ENCODE measurements around the gene ZNF579.
A peak's percentile ranks its signal among the peaks of the same experiment; 100 is the strongest.

Gene ZNF579

DNA sequence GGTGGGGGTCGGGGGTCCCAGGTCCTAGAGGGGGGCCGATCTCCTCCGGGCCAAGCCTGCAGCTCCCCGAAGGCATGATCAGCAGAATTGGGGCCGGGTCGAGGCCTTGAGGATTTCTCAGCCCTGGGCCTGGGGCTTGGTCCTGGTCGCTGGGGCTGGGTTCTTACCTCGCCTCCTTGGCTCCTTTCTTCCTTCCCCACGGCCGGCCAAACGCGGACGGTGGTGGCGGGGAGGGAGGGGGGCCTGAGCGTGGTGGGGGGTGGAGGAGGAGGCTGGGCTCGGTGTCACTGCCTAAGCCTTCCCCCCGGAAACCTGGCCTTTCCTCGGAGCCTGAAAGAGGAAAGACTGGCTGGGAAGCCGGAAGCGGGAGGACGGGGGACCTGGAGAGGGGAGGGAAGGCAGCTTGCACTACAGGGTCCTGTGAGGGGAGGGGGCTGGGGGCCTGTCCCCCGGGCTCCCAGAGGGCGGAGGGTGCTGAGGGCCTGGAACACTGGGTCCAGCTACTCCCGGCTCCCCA lies at the start of gene ZNF579:
TSS of gene ZNF579 (minus strand) at position 221 of the 517 bp plus-strand sequence. CDS start 1,209 bp downstream, outside the sequence.
- DNase-seq (ENCODE audit: low read depth), result peak; percentile 56

DNA sequence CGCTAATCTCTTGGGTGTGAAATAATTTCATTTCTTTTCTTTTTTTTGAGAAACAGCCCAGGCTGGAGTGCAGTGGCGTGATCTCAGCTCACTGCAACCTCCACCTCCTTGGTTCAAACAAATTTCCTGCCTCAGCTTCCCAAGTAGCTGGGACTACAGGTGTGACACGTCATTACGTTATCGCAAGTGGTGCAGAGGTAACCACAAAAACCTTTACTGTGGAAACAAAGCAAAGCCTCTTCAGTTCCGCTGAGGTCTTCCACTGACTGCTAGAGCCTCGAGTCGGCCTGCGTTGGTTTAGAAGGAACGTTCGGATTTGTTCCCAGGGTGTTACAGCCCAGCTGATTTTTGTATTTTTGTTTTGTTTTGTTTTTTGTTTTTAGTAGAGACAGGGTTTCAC lies 45.7 kb upstream of the ZNF579 start:
- no peak for DNase-seq (ENCODE audit: low read depth)

DNA sequence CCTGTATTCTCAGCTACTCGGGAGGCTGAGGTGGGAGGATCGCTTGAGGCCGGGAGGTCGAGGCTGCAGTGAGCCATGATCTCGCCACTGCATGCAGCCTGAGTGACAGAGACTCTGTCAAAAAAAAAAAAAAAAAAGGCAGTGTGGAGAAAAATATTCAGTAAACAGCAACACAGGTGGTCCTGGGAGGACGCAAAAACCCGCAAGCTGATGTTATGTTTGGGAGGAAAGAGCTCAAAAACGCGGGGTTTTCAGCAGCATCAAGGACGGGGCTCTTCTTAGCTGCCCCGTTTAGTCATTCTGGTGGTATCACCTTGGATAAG lies 44.3 kb upstream of the ZNF579 start:
- no peak for DNase-seq (ENCODE audit: low read depth)

- peak; percentile 92 for DNase-seq (ENCODE audit: low read depth)
Observed at GRCh38 chr19:55624109-55625003, 43.7 kb upstream of the ZNF579 start, which contains the start of gene ZNF784. Gene ZNF784 (minus strand): TSS chr19:55624566. CDS start chr19:55624561, 5 bp downstream.

DNA sequence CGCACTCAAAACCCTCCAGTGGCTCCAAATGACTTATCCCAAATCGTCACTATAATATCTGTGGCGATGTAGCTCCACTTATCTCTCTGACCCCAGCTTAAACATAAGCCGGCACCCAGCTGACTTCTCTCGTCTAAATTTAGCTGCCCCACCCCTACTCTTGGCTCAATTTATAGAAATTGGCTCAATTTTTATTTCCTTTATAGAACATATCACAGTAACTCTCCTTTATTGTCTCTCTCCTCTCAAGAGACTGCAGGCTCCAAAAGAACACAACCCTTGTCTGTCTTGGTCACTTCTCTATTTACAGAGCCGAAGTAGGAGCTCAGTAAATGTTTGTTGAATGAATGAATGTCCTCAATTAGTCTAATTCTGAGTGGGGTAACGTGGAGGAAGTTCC lies 42.9 kb upstream of the ZNF579 start:
- DNase-seq (ENCODE audit: low read depth), result no peak

DNA sequence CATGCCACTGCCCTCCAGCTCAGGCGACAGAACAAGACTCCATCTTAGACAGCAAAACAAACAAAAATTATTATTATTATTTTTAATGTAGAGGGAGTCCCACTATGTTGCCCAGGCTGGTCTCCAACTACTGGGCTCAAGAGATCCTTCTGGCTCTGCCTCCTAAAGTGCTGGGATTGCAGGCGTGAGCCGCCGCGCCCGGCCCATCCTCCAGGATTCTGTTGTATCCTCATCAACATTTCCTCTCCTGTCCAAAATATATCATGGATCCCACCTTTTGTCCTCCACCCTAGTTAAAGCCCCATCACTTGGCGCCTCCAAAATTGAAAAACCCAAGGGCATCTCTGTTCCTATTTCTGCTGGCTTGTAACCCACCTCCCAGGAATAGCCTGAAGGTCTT lies 42.5 kb upstream of the ZNF579 start:
- DNase-seq (ENCODE audit: low read depth), result no peak

DNA sequence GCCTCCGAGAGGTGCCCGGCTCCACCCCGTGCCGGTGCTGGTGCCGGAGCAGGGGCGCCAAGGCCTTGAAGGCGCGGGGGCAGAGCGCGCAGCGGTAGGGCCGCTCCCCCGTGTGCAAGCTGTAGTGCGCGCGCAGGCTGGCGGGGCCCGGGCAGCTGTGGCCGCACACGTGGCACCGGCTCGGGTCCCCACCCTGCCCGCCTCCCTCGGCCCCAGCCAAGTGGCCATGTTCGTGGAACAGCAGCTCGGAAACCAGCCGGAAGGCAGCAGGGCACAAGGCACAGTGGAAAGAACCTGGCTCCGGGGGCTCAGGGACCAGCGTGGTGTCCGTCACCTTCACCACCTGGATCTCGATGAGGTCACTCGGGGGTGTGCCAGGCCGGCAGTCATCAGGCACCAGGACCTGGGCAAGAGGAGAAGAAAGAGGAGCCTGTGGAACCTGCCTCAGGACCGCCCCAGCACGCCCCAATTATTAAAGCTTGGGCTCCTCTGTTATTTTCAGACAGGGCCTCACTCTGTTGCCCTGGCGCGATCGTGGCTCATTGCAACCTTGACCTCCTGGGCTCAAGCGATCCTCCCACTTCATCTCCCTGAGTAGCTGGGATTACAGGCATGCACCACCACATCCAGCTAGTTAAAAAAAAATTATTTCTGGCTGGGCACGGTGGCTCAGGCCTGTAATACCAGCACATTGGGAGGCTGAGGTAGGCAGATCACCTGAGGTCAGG lies 41.8 kb upstream of the ZNF579 start:
- DNase-seq (ENCODE audit: low read depth), result no peak

DNA sequence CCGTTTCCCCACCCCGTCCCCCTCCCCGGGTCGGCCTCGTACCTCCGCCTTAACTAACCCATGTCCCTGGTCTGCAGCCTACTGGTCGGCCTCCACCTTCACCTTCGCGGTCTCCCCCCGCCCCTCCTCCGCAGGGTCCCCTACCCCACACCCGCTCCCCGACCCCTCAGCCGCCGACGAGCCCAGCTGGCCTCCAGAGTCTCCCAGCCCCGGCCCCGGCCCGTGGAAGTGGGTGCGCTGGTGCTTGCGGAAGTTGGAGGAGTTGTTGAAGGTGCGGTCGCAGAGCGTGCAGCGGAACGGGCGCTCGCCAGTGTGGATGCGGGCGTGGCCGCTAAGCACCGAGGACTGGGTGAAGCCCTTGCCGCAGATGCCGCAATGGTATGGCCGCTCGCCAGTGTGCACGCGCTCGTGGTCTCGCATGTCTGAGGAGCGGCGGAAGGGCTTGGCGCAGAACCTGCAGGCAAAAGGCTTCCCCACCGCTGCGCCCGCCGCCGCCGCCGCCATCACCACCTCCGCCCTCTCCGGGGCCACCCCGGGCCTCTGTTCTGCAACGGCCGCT lies 41.1 kb upstream of the ZNF579 start:
- DNase-seq (ENCODE audit: low read depth), result no peak

DNA sequence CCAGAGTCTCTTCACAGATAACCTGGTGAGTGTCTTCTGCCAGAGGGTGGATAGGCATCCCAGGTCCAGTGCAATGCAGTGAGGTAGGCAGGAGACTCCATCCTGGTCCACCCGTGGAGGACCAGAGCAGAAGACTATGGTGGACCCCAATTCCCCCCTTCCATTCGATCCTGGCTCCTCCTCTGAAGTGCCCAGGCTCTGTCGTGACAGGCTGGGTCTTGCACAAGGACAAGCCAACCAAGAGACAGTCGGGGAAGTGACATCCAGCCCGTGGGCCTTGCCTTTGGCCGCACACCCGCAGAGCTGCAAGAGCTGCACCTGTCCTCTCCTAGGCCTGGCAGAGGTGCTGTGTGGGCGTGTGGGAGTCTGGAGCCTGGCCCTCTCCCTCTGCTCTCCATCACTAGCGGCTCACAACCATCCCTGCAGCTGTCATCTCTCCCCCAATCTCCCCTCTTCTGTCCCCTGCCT lies 40.6 kb upstream of the ZNF579 start:
- DNase-seq (ENCODE audit: low read depth), result no peak

DNA sequence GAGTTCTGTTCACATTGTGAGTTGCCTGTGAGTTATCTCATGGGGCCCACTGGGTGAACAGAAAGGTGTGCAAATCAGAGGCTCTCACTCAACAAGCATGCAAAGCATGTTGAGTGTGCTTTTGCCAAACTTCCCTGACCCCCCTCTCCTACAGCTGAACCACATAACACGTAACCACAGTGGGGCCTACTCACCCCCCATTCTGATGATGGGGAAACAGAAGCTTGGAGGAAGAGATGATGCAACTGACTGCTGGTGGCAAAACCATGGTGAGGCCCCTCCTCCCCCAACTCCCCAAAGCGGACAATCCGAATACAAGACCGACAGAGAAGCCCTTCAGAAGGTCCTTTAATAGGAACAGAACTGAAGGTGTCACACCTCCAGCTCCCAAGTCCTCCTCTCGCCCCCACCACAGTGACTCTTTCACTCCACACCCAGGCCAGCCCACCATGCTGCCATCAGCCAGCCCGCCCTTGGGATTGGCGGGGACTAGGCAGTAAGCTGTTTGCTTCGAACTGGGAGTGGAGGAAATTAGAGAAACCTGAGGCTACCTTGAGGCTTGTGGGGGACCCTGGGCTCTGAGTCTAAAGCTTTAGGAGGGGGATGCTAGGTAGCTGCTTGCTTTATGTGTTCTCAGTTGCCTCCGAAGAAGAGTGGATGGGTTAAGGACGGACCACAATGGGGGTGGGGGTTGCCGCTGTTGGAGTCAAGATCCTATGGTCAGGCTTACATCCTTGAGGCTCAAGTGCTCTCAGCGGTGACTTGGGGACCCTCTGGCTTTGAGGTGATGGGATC lies 40.0 kb upstream of the ZNF579 start:
- DNase-seq (ENCODE audit: low read depth), result no peak

GRCh38 chr19:55619286-55619685 lies 38.6 kb upstream of the ZNF579 start:
- no peak for DNase-seq (ENCODE audit: low read depth)

DNA sequence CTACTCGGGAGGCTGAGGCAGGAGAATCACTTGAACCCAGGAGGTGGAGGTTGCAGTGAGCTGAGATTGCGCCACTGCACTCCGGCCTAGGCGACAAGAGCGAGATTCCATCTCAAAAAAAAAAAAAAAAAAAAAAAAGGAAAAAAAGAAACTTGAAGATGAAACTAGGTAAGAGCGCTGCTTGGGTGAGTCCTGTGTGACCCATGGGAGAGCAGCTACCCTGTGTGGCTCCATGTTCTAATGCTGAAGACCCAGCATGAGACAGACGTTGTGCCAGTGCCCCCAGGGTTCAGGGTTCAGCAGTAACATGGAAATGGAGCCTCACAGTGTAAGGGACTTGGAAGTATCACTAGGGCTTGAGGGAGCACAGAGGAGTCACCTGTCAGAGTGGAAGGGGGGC lies 37.8 kb upstream of the ZNF579 start:
- DNase-seq (ENCODE audit: low read depth), result no peak

- no peak for DNase-seq (ENCODE audit: low read depth)
Observed at GRCh38 chr19:55617426-55617825, 36.8 kb upstream of the ZNF579 start.

DNA sequence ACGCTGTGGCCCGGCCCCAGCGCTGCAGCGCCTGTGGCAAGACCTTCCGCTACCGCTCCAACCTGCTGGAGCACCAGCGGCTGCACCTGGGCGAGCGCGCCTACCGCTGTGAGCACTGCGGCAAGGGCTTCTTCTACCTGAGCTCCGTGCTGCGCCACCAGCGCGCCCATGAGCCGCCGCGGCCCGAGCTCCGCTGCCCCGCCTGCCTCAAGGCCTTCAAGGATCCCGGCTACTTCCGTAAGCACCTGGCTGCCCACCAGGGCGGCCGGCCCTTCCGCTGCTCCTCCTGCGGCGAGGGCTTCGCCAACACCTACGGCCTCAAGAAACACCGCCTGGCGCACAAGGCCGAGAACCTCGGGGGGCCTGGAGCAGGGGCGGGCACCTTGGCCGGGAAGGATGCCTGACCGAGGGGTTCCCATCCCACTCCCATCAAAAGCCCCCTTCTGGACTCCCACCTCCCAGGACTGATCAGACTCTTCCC lies 35.8 kb upstream of the ZNF579 start:
- DNase-seq (ENCODE audit: low read depth), result no peak

GRCh38 chr19:55615543-55616394 lies 35.1 kb upstream of the ZNF579 start:
- no peak for DNase-seq (ENCODE audit: low read depth)

DNA sequence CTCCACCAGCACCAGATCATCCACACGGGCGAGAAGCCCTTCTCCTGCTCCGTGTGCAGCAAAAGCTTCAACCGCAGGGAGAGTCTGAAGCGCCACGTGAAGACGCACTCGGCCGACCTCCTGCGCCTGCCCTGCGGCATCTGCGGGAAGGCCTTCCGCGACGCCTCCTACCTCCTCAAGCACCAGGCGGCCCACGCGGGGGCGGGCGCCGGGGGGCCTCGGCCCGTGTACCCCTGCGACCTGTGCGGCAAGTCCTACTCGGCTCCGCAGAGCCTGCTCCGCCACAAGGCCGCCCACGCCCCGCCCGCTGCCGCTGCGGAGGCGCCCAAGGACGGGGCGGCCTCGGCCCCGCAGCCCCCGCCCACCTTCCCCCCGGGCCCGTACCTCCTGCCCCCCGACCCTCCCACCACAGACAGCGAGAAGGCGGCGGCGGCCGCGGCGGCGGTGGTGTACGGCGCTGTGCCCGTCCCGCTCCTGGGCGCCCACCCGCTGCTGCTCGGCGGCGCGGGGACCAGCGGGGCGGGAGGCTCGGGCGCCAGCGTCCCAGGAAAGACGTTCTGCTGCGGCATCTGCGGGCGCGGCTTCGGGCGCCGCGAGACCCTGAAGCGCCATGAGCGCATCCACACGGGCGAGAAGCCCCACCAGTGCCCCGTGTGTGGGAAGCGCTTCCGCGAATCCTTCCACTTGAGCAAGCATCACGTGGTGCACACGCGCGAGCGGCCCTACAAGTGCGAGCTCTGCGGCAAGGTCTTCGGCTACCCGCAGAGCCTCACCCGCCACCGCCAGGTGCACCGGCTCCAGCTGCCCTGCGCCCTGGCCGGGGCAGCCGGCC lies 34.3 kb upstream of the ZNF579 start:
- no peak for DNase-seq (ENCODE audit: low read depth)

DNA sequence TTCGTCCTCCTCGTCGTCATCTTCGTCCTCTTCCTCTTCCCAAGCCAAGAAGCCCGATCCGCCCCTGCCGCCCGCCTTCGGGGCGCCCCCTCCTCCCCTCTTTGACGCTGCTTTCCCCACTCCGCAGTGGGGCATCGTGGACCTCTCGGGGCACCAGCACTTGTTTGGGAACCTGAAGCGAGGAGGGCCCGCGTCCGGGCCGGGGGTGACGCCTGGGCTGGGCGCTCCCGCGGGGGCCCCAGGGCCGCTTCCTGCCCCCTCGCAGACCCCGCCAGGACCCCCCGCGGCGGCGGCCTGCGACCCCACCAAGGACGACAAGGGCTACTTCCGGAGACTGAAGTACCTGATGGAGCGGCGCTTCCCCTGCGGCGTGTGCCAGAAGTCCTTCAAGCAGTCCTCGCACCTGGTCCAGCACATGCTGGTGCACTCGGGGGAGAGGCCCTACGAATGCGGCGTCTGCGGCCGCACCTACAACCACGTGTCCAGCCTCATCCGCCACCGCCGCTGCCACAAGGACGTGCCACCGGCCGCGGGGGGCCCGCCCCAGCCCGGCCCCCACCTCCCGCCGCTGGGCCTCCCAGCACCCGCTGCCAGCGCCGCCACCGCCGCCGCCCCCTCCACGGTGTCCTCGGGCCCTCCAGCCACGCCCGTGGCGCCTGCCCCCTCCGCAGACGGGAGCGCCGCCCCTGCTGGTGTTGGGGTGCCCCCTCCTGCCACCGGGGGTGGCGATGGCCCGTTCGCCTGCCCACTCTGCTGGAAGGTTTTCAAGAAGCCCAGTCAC lies 33.5 kb upstream of the ZNF579 start:
- no peak for DNase-seq (ENCODE audit: low read depth)

DNA sequence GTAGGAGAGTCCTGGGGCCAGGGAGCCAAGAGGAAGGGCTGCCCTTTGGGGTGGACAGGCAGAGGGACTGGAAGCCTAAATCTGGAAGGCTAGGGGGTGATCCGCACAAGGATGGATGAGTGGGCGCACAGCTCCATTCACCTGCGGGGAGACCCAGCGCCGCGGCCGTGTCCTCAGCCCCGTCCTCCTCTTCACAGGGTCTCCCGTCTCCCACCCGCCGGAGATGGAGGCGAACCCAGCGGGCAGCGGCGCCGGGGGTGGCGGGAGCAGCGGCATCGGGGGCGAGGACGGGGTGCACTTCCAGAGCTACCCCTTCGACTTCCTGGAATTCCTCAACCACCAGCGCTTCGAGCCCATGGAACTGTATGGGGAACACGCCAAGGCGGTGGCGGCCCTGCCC lies 32.7 kb upstream of the ZNF579 start:
- no peak for DNase-seq (ENCODE audit: low read depth)
